GM12872 (cell line): ENCODE data around the gene LRBA.

Experiments used
- TF ChIP-seq, protein P1 (sequence below): IDR thresholded peaks from 3 replicates; pipeline ENCODE4 v1.5.1; 2011; ENCODE audit warnings: low read depth, mild to moderate bottlenecking, low read length, moderate library complexity; ENCODE audit not compliant: insufficient read depth

The LRBA gene

DNA sequence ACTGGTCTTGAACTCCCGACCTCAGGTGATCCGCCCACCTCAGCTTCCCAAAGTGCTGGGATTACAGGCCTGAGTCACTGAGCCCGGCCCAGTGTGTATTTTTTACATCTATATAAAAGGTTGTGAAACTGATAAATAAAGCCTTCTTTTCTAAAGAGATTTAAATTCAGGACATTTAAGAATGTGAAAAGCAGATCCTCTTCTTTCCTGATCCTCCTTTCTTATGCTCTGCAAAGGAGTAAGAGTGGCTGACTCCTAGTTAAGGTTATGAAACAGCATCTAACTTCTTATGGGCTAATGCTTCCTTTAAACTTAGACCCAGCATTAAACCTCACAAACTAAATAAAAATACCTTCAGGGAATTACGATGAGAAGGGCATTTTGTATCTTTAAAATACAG lies 630.8 kb downstream of the LRBA start:
- TF ChIP-seq, protein P1, sequence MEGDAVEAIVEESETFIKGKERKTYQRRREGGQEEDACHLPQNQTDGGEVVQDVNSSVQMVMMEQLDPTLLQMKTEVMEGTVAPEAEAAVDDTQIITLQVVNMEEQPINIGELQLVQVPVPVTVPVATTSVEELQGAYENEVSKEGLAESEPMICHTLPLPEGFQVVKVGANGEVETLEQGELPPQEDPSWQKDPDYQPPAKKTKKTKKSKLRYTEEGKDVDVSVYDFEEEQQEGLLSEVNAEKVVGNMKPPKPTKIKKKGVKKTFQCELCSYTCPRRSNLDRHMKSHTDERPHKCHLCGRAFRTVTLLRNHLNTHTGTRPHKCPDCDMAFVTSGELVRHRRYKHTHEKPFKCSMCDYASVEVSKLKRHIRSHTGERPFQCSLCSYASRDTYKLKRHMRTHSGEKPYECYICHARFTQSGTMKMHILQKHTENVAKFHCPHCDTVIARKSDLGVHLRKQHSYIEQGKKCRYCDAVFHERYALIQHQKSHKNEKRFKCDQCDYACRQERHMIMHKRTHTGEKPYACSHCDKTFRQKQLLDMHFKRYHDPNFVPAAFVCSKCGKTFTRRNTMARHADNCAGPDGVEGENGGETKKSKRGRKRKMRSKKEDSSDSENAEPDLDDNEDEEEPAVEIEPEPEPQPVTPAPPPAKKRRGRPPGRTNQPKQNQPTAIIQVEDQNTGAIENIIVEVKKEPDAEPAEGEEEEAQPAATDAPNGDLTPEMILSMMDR: no peak

DNA sequence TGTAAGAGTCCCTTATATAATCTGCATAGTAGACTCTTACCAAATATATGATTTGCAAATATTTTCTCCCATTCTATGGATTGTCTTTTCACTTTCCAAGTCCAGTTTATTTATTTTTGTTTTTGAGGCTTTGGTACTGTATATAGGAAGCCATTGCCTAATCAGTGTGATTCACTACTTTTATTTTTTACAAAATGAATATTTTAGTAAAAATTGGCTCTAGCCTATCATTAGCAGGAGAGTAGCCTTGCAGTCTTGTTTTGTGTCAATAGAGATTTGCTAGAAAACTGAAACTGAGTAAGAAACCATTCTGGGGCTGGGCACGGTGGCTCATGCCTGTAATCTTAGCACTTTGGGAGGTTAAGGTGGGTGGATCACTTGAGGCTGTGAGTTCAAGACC lies 633.1 kb downstream of the LRBA start:
- TF ChIP-seq, protein P1: no peak

DNA sequence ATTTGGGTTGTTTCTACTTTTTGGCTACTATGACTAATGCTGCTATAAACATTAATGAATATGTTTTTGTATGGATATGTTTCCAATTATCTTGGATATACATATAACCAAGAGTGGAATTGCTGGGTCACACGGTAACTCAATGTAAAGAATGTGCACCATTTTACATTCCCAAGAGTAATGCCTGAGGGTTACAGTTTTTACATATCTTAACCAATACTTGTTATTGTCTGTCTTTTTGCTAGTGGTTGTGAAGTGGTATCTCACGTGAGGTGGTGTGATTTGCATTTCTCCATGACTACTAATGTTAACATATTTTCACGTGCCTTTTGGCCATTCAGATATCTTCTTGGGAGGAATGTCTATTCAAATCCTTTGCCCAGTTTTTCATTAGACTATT lies 633.5 kb downstream of the LRBA start:
- TF ChIP-seq, protein P1: no peak

DNA sequence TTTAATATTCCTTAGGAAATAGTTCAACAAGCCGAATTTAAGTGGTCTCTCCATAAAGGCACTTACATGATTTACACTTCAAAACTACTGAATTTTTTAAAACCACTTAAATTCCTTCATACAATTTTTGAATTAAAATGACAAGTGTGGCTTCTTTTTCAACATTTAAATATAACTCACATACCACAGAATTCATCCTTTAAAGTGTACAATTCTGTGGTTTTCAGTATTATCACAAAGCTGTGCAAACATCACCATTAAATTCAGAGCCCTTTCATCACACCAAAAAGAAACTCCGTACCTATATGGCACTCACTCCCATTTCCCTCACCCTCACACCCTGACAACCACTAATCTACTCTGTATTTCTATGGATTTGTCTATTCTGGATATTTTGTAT lies 634.0 kb downstream of the LRBA start:
- TF ChIP-seq, protein P1: no peak

DNA sequence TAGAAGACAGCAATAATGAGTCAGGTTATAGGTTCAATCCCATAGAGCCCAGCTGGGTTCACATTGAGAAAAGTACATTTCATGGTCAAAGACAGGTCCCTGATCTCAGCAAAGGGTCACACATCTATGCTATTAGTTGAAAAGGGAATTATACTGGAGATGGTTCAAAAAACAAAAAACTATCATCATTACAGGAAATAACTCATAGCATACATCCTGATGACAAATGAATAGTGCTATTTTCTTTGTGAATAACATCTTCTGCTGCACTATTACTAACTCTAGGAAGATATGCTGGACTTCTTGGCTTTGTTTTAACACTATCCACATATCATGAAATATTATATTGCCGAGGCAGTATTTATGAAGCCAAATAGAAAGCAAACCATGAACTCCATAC lies 635.6 kb downstream of the LRBA start:
- TF ChIP-seq, protein P1: no peak

DNA sequence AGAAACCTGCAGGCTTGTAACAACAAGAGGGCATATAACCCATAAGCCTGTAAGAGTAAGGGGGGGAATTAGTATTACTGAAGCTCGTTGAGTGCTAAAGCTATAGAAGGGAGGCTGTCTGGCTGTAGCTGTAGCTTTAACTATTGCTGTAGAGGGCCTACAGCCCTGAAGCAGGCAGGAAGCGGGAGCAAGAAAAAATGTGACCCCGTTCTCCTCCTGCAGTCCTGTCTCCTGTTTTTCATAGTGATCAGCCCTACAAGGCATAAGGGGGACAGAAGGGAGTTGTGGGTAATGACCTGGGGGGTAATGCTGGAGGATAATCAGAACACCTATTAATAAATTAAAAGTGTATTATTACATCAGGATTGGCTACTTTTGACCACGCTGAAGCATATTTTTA lies 640.1 kb downstream of the LRBA start:
- TF ChIP-seq, protein P1: no peak

DNA sequence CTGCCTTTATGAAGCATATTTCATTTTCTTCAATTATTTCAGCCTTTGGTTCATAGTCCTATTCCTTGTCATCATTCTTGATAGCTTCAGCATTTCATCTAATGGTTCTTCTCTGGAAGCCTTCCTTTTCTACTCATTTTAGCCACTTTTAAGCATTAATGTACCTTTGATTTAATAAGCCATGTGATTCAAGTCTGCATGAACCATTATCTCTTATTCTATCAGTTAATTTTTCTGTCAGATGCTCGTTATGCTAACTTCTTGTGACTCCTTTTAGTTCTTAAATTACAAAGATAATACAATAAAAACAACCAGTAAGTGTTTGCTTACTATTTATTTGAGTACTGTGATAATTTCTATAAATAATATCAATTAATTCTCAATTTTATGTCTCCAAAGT lies 643.2 kb downstream of the LRBA start:
- TF ChIP-seq, protein P1: no peak
